NCI-H460 (cell line): ENCODE measurements around the gene S1PR3. TPM values are rescaled to one million over a fixed set of nuclear protein-coding genes. Genes with fewer than 3 reads are reported as not detected.

Source experiments
- DNase-seq: peaks from one replicate; pipeline ENCODE4 v3.0.0-alpha.2; 2016; ENCODE audit warnings: low read depth; ENCODE audit errors: extremely low read depth
- total RNA-seq: library from RNA; depleted of rRNA; stranded (reverse); fragments of >200 nt; shearing (Covaris generic); gene quantifications from 2 replicates; pipeline ENCODE4 v1.2.3, GENCODE V29; 2014

Gene S1PR3
- total RNA-seq, 1 experiment from 2014 or later = 3.3 TPM

DNA sequence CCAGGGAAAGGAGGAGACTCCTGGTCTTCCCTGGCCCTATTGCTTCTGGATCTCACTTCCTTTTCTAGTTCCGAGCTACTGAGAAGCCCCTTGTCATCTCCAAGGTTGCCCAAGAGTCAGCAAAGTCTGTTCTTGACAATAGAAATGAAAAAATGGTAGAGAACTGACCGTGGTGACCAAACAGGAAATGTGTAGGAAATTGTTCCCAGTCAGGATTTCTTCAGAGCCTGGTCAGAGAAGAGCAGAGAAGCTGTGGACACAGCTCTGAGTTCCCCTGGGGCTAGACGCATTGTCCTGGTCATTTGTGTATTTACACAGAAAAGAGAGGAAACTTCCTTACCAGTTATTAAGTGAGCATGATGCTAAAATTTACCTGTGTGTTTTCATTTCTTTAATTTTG lies 35.6 kb downstream of the S1PR3 start:
- no peak for DNase-seq

DNA sequence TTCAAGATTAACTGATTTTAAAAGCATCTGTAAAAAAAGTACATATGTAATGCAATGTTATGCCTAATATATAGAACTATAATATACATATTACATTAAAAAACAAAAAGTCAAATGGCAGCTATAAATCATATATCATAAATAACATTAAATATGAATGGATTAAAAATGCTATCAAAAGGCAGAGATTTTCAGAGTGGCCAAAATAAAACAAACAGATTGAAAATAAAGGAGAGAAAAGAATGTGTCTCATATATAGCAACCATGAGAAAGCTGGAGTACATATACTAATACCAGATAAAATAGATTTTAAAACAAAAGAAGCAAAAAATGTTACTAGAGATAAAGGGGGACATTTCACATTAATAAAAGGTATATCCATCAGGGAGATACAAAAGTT lies 38.5 kb downstream of the S1PR3 start:
- DNase-seq = no peak

DNA sequence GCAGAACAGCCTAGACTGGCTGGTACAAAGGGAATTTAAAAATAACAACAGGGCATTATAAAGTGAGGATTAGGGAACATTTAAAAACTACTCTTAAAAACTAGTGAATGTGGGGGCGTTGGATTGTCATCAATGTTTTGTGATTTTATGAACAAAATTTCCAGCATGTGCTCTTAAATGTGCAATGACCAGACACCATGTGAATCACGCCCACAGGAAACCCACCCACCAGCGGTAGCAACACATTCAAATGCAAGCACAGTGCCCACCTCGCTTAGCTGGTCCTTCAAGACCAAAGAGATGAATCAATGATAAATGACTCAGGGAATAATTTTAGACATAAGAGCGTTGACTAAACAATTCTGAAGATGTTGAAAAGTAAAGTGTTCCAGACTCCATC lies 40.9 kb downstream of the S1PR3 start:
- DNase-seq = no peak

DNA sequence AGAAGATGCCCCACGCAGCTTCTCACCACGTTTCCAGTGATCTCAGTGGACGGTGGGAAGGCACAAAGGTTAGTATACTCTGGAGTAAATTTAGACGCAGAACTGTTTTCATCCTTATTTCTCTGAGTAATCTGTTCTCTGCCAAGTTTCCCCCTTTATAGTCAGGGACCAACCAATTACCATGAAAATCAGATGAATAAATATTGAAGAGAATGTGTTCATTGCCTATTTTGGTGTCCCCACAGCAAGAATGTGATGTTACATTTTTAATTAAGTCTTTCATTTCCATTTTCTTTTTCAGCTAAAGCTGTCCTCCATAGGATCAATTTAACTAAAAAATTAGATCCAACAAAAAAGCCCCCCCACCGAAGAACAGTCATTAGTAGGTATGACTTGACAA lies 41.4 kb downstream of the S1PR3 start:
- DNase-seq = no peak

DNA sequence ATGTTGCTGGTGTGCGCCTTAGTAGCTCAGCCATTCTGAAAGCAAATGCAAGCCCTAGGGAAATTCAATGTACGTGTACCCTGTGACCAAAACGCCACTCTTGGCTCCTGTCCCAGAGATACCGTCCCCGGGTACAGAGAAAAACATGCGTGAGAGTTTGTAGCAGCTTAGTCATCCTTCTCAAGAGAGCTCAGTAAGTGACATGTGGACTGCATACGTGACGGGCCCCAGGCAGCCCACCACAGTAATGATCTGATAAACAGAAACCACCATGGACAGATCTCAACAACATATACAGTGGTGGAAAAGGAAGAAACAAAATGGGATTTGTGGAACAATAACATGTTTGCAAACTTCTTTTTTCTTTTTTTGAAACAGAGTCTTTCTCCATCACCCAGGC lies 45.1 kb downstream of the S1PR3 start:
- DNase-seq = no peak

DNA sequence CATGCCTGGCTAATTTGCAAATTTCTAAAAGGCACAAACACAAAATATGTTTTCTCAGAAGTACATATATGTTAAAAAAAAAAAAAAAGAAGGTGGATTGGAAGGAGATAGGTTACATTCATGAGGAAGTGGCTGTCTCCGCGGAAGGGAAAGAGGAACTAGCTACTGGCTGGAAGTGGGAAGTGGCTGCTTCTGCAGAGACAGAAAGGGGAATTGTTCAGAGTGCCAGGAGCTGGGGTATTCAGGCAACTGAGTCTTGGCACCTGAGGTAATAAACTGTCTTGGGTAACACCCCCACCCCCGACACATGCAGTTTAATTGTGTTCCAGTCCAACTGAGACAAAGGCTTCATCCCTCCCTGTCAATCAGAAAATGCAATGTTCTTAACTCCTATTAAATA lies 45.6 kb downstream of the S1PR3 start:
- DNase-seq = no peak

DNA sequence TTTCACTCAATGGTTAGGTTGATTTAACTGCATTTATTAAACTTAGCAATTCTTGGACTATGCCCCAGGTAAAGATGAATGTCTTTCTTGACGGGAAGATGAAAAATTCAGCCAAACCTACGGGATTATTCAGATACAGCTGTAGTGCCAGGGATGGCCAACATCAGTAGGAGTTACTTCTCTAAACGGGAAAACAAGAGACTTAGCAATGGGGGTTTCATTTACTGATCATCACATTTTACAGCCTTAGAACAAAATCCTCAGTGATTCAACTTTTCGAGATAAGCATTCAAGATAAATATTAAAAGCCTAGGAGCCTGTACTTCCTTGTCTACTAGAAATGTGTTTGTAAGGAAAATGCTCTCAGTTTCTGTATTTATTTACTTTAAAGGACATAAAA lies 46.1 kb downstream of the S1PR3 start:
- DNase-seq = no peak

DNA sequence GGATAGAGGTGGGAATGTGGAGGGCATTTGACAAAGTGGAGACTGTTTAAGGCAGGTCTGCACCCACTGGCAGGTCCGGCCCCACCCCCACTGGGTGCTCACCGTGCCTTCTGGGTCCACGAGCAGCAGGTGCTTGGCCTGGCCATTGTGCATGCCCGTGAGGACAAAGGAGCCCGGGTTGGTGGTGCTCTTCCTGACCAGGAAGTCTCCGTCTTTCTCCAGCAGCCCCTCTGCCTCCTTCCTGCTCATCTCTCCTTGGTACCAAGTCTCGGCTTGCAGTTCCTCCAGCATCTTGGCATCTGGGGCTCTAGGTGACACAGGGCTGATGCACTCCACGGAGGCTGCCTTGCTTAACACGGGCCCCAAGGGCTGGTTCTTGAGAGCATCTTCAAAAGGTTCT lies 46.6 kb downstream of the S1PR3 start:
- DNase-seq = no peak

DNA sequence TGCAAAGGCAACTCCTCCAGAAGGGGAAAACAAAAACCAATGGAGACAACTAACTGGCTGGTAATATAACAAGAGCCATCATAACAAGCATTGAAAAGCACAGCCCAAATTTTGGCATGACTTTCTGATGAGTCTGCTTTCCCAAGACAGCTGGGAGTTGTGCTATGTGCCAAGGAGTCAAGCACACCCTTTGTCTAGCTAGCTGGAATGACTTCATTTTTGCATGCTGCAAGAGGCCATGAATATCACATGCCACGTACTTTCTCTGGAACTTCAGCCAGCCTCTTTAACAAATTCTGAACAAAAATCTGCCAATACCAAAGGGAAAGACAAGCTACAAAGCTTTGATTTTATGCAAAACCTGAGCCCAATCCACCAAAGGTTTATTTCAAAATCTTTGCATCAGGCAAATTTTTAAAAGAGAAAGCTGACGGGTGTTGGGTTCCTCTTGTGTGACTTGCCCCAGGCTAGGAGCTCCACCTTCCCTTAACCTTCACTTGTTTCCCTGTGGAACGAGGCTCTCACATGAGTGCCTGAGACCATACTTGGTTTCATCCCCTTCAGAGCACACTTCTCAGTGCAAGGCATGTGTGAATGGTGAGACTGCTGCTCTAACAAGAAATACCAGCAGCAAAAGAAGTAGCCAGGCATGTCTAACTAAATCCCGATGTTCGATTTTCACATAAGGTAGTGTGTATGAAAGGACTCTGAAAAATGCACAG lies 47.3 kb downstream of the S1PR3 start:
- no peak for DNase-seq

DNA sequence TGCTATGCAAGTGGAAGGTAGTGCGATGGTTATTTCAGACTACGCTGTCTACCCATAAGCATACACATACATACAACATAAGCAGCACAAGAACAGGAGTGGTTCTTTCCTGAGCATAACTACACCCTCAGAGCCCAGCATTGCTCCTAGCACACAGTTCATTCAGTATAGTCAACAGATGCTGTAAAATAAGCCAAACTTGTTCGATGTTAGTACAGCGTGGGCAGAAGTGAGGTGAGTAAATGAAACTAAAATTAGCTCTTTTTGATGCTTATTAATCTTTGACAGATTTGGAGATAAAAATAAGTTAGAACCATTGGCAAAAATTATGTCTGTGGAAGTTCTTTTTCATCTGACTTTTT lies 47.8 kb downstream of the S1PR3 start:
- no peak for DNase-seq

DNA sequence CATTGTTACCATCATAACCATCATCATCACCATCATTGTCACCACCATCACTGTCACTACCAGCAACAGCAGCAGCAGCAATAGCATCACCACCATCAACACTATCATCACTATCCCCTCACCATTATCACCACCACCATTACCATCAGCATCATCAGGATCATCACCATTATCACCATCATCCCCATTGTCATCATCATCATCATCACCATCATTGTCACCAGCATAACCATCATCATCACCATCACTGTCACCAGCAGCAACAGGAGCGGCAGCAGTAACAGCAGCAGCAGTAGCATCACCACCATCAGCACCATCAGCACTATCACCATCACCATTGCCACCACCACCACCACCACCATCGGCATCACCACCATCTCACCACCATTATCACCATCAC lies 48.4 kb downstream of the S1PR3 start:
- DNase-seq = no peak

DNA sequence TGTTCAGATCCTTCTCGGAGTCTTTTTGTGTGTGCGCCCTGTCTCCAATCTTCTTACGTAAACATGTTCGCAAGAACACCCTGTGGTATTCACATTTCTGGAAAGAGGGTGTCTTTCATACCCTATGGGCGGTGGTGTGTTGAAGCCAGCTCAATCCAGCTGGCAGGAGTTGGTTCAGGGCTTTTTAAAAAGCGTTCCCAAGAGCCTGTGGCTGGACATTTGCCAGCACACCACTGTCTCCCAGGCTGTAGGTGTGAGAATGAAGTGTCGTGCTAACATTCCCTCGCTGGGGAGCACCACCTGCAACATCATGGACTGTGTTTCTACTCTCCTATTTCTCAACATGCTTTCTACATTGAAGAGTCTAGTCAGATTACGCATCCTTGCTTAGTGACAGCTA lies 51.7 kb downstream of the S1PR3 start:
- DNase-seq = no peak

DNA sequence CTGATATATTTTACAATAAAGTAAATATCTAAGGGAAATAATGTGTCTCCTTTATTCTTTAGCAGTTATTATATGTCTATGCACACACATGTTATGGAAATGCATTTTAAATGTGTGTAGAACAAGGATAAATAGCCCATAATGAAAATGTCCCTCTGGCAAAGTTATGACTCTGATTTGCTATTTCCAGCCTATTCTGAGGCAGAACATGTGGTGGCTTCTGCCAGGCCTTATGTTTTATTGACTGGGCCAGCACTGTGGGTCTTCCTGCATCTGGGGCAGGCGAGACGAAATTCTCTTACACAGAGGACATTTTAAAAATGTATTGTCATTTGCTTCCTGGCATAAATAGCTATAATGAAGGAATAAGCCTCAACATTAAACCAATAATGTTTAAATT lies 52.8 kb downstream of the S1PR3 start:
- no peak for DNase-seq

DNA sequence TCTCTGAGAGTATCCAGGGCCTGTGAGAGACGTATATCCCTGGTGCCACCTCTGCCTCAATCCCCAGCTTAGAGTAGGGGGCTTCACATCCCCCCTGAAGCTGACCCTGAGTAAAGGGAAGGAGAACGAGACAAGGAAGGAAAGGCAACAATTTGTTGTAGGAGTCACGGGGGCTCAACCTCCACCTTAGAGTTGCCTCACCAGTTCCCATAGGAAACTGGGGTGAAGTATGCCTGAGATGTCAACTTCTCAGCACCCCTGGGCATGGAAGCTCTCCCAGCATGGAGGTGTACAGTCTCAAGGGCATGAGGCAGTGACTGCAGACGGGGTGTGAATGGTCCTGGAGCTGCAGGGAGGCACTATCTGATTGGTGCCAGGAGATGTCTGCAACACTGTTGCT lies 53.6 kb downstream of the S1PR3 start:
- no peak for DNase-seq

DNA sequence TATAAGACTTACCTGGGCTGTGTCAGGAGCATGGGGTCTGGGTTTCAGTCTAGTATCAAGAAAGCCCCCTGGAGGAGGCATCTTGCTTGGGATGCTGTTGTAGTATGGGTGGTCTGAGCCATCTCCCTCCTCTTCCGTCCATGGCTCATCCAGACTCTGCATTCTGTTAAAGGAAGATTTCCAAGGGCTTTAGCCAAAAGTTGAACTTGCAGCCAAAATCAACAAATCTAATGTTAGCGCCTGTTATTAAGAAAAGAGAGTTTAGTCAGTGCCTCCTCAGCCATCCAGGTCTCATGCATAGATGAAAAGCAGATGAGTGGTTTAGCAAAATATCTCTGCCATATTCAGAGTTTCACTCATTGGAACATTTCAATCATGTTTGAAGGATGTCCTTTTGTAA lies 55.6 kb downstream of the S1PR3 start:
- no peak for DNase-seq

DNA sequence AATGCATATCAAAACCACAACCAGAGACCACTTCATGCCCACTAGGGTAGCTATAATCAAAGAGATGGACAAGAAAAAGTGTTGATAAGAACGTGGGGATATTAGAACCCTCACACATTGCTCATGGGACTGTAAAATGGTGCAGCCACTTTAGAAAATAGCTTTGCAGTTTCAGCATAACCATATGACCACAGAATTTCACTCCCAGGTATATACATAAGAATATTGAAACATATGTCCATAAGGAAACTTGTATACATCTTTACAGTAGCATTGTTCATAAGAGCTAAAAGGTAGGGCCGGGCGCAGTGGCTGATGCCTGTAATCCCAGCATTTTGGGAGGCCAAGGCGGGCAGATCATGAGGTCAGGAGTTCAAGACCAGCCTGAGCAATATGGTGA lies 56.4 kb downstream of the S1PR3 start:
- no peak for DNase-seq

DNA sequence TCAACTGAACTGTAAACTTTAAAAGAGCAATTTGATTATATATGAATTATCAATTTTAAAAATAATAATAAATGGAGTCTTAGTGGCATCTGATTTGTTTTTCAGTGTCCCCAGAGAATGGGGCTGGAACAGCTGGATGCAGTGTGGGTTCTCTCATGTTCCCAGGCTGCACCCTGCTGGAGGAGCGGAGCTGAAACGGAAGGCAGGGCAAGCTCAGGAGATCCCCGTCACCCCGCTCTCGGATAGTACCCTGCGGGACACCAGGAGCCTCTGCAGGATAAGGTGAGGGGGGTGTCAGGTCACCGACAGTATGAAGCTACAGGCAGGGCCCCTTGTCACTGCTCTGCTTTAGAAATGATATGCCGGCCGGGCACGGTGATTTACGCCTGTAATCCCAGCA lies 57.3 kb downstream of the S1PR3 start:
- no peak for DNase-seq

DNA sequence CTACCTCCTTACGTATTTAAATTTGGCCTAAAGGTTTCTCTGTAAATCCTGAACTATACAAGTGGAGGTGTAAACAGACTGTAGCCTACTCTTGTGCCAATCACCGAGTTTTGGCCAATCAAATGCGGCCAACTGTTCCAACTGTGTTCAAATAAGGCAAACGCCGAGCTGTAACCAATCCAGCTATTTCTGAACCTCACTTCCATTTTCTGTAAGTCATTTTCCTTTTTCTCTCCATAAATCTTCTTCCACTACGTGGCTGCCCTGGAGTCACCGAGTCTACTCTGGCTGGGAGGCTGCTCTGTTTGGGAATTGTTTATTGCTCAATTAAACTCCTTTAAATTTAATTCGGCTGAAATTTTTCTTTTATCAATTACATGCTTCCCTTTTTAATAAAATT lies 58.4 kb downstream of the S1PR3 start:
- no peak for DNase-seq

DNA sequence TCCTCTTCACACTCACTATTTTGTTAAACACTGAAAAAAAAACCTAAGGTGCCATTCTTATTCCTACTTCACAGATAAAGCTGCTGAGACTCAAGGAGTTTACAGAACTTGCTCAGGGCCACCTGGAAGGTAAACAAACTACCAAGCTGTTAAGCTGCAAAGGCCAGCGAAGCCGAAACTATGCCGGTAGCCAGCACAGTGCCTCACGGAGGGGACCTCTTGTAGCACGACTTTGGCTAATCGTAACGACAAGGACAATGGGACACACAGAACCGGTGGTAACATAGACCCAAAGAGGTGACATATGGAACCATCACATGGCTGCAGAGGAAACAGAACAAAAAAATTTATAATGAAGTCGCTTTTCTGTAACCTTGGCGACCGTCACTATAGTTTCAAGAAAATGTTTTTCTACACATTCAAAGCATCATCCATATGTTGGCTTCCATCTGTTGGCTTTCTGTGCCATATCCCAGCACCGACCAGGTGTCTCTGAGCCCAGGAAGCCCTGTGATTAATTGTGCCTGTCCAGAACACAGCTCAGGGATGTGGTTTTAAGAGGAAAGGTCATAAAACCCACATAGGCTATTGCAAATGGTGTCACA lies 60.3 kb downstream of the S1PR3 start:
- no peak for DNase-seq

DNA sequence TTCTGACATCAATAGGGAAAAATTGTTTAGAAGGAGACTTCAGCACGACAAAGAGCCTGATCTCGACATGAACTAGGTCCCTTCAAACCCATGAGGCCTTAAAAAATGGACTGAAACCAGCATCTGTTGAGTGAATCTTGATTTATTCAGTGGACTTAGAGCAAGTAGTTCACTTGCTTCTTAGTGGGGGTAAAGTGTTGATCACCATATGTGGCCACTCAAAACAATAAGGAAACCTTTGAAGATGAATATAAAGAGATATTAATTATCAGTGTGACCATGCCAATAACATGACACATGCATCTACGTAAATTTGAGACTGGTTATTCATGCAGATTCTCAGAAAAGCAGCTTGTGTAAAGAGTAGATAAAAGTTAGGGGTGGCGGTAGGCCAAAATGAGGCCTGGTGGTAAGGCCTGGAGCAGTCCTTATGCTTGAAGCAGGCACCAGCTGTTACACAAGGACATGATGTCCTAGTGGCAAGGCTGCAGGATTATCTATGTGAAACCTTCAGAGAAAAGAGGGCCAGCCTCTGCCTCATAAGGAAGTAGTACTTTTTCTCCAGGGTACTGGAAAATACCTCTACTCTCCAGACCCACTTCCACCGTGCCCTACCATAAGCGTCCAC lies 61.3 kb downstream of the S1PR3 start:
- no peak for DNase-seq

DNA sequence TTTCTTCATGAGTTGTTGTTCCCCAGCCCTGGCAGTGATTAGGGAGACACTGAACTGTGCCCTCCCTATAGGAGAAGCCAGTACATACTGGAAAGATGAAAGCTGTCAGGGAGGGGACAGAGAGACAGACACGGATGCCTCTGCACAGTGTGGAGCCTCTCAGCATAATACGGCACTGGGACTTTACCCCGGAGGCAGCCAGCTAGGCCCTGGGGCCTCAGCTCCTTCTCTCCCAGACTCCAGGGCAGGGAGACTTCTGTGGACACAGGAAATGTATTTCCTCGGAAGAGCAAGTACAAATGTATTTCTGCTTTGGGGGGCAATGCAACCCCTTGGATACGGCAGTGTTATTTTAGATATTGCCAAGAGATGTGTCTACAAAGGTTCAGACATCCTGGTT lies 62.0 kb downstream of the S1PR3 start:
- no peak for DNase-seq
